ENCODE data around the gene ITPR2. TPM values are rescaled to one million over a fixed set of nuclear protein-coding genes. Genes with fewer than 3 reads are reported as not detected.
"Not testable (repeated sequence)": the region's sequence is repeated elsewhere in the genome, so short reads cannot be mapped to it uniquely, and the experiment has no call there.

Gene ITPR2
- total and polyA plus RNA-seq, 4 donors: 4.1 to 47.0 (median 26.5) TPM

DNA sequence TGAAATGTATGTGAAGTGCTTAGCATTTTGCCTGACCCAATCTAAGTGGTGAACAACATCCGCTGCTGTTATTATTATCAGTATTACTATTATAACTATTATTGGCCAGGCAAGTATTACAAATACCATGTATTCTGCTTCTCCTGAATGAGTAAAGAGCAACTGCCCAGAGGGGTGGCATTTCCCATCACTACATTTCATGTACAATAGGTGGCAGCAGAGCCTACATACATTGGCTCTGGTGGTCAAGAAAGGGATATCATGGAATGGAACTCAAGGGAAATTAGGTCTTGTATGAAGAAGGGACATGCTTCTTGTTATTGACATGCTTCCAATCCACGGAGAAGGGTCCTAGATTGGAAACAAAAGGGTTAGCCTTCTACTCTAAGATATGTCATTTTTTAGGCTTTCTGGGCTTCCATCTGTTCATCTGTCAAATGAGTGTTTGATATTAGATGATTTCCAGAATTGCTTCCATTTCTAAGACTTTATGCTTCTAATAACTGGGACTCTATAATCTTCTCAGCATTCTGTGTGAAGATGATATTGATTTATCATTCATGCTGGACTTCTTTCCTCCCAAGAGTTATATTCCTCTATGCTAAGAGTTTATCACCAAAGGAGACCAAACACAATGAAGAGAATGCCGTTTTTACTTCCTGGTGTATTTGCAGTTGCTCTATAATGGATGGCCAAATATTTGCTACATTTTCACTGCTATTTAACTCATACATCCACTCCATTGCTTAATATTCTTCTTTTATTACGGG lies 398.5 kb downstream of the ITPR2 start:
- peaks cover 0 to 3% (median 0%) of the 10 kb centered on the region in 4 donors for H3K36me3 ChIP-seq (ENCODE audit: control insufficient read depth in 4 of 4, insufficient read depth in 4 of 4, low read length in 4 of 4)
- H3K27ac ChIP-seq (ENCODE audit: low read depth in 1 of 2, low read length in 1 of 2): no peak overlapping the region
- H3K9ac ChIP-seq (ENCODE audit: insufficient read depth in 1 of 2, low read length in 2 of 2): no peak overlapping the region
- H3K27me3 ChIP-seq (ENCODE audit: control insufficient read depth in 3 of 3, insufficient read depth in 3 of 3, low read length in 2 of 3): no peaks in the 10 kb centered on the region
- 80% methylated on average over 4 of the region's 4 CpGs for WGBS, 2 donors
- TF ChIP-seq, protein P1, sequence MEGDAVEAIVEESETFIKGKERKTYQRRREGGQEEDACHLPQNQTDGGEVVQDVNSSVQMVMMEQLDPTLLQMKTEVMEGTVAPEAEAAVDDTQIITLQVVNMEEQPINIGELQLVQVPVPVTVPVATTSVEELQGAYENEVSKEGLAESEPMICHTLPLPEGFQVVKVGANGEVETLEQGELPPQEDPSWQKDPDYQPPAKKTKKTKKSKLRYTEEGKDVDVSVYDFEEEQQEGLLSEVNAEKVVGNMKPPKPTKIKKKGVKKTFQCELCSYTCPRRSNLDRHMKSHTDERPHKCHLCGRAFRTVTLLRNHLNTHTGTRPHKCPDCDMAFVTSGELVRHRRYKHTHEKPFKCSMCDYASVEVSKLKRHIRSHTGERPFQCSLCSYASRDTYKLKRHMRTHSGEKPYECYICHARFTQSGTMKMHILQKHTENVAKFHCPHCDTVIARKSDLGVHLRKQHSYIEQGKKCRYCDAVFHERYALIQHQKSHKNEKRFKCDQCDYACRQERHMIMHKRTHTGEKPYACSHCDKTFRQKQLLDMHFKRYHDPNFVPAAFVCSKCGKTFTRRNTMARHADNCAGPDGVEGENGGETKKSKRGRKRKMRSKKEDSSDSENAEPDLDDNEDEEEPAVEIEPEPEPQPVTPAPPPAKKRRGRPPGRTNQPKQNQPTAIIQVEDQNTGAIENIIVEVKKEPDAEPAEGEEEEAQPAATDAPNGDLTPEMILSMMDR (IDR thresholded peaks at IDR 0.05; ENCODE audit: control extremely low read depth, extremely low read depth): peak; percentile 36
- H3K9me3 ChIP-seq (ENCODE audit: control insufficient read depth in 4 of 4, insufficient read depth in 3 of 4, low read length in 3 of 4): no peaks in the 10 kb centered on the region
- no peak for ATAC-seq (ENCODE audit: insufficient read depth, low FRiP score)
- no peaks in the 10 kb centered on the region for H3K4me1 ChIP-seq (ENCODE audit: control insufficient read depth in 5 of 5, insufficient read depth in 5 of 5, low read length in 5 of 5)
- peak; percentile 27 to 62 (median 61) for DNase-seq
- no peak overlapping the region for H3K4me3 ChIP-seq

GRCh38 chr12:26433701-26434100 lies 399.3 kb downstream of the ITPR2 start:
- H3K27me3 ChIP-seq (ENCODE audit: control insufficient read depth in 3 of 3, insufficient read depth in 3 of 3, low read length in 2 of 3); H3K27ac ChIP-seq (ENCODE audit: low read depth in 1 of 2, low read length in 1 of 2); DNase-seq; H3K9ac ChIP-seq (ENCODE audit: insufficient read depth in 1 of 2, low read length in 2 of 2); H3K4me3 ChIP-seq; H3K4me1 ChIP-seq (ENCODE audit: control insufficient read depth in 5 of 5, insufficient read depth in 5 of 5, low read length in 5 of 5); ATAC-seq (ENCODE audit: insufficient read depth, low FRiP score); H3K9me3 ChIP-seq (ENCODE audit: control insufficient read depth in 4 of 4, insufficient read depth in 3 of 4, low read length in 3 of 4); H3K36me3 ChIP-seq (ENCODE audit: control insufficient read depth in 4 of 4, insufficient read depth in 4 of 4, low read length in 4 of 4): not testable (repeated sequence)
- 26 to 60% methylated on average over 1 of the region's 1 CpG for WGBS, 2 donors

- Histone ChIP-seq H3K4me3 (no peak overlapping the region), H3K9me3 (ENCODE audit: control insufficient read depth in 4 of 4, insufficient read depth in 3 of 4, low read length in 3 of 4) (no peaks in the 10 kb centered on the region), H3K4me1 (ENCODE audit: control insufficient read depth in 5 of 5, insufficient read depth in 5 of 5, low read length in 5 of 5) (no peaks in the 10 kb centered on the region), H3K9ac (ENCODE audit: insufficient read depth in 1 of 2, low read length in 2 of 2) (no peak overlapping the region), H3K27me3 (ENCODE audit: control insufficient read depth in 3 of 3, insufficient read depth in 3 of 3, low read length in 2 of 3) (no peaks in the 10 kb centered on the region), H3K36me3 (ENCODE audit: control insufficient read depth in 4 of 4, insufficient read depth in 4 of 4, low read length in 4 of 4) (no peaks in the 10 kb centered on the region), H3K27ac (ENCODE audit: low read depth in 1 of 2, low read length in 1 of 2) (no peak overlapping the region)
- no peak for ATAC-seq (ENCODE audit: insufficient read depth, low FRiP score)
- 35% methylated on average over 3 of the region's 3 CpGs for WGBS, 2 donors
- TF ChIP-seq, protein P1 (IDR thresholded peaks at IDR 0.05; ENCODE audit: control extremely low read depth, extremely low read depth): no peak
- no peak for DNase-seq
These were observed 401.8 kb downstream of the ITPR2 start for GRCh38 chr12:26431211-26431610.

GRCh38 chr12:26430596-26430995 lies 402.4 kb downstream of the ITPR2 start:
- H3K4me3 ChIP-seq; DNase-seq; H3K4me1 ChIP-seq (ENCODE audit: control insufficient read depth in 5 of 5, insufficient read depth in 5 of 5, low read length in 5 of 5); H3K36me3 ChIP-seq (ENCODE audit: control insufficient read depth in 4 of 4, insufficient read depth in 4 of 4, low read length in 4 of 4); H3K27ac ChIP-seq (ENCODE audit: low read depth in 1 of 2, low read length in 1 of 2); H3K9ac ChIP-seq (ENCODE audit: insufficient read depth in 1 of 2, low read length in 2 of 2); ATAC-seq (ENCODE audit: insufficient read depth, low FRiP score); H3K27me3 ChIP-seq (ENCODE audit: control insufficient read depth in 3 of 3, insufficient read depth in 3 of 3, low read length in 2 of 3); H3K9me3 ChIP-seq (ENCODE audit: control insufficient read depth in 4 of 4, insufficient read depth in 3 of 4, low read length in 3 of 4): not testable (repeated sequence)
